ENCODE data around the gene ADRA1B.

DNA sequence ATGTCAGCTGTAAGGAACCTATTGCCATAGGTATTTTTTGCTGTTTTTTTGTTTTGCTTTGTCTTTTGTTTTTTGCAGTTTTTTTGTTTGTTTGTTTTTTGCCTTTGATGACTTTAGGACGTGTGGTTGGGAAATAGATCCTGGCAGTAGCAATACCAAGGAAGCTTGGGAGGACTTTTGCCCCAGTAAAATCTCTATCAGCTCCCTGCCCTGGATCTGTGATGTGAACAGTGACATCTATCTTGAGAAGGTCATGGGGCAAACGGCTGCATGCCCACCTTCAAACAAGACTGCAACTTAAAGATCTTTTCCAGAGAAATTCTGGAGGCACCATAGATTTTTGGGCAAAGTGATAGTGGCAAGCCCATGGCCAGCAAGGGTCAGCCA is 5.4 kb upstream of the ADRA1B start:
- TF ChIP-seq TAF1 (IDR thresholded peaks at IDR 0.05; ENCODE audit: borderline replicate concordance, low read depth, low read length) (no peak), POLR2AphosphoS5 (IDR thresholded peaks at IDR 0.05; ENCODE audit: low read depth, low read length) (no peak)

Measured in GM12892 (cell line).